Measurements from ENCODE around the gene HSF5.
"Not testable (repeated sequence)": the region's sequence is repeated elsewhere in the genome, so short reads cannot be mapped to it uniquely, and the experiment has no call there.

The HSF5 gene

GRCh38 chr17:58398574-58399266 lies 89.5 kb downstream of the HSF5 start:
- no peak for TF ChIP-seq GABPA (IDR thresholded peaks at IDR 0.05; ENCODE audit: low read depth)
- TF ChIP-seq POLR2AphosphoS5 (IDR thresholded peaks at IDR 0.05; ENCODE audit: low read depth) = no peak
- no peak for TF ChIP-seq REST (IDR thresholded peaks at IDR 0.05; ENCODE audit: insufficient replicate concordance, low read depth)
- TF ChIP-seq CTCF (IDR thresholded peaks at IDR 0.05; ENCODE audit: insufficient read depth, low read length) = no peak
- TF ChIP-seq SPI1 (IDR thresholded peaks at IDR 0.05; ENCODE audit: borderline replicate concordance, low read depth) = no peak
- H3K4me3 ChIP-seq (replicated peaks; ENCODE audit: insufficient read depth, low read length) = no peak overlapping the region
- no peak for DNase-seq (ENCODE audit: low read depth in 1 of 2, low spot score in 1 of 2)
- H3K27ac ChIP-seq (replicated peaks) = no peak overlapping the region
- peaks cover 16% of the 10 kb centered on the region for H3K27me3 ChIP-seq (ENCODE audit: insufficient read depth, poor library complexity, severe bottlenecking)

- peaks cover 13% of the 10 kb centered on the region for H3K27me3 ChIP-seq (ENCODE audit: insufficient read depth, poor library complexity, severe bottlenecking)
- not testable (repeated sequence) for DNase-seq (ENCODE audit: low read depth in 1 of 2, low spot score in 1 of 2); H3K27ac ChIP-seq (replicated peaks); H3K4me3 ChIP-seq (replicated peaks; ENCODE audit: insufficient read depth, low read length)
Observed at GRCh38 chr17:58397421-58397820, 90.8 kb downstream of the HSF5 start.

GRCh38 chr17:58396173-58396572 lies 92.0 kb downstream of the HSF5 start:
- TF ChIP-seq CTCF (IDR thresholded peaks at IDR 0.05; ENCODE audit: insufficient read depth, low read length) = no peak
- DNase-seq (ENCODE audit: low read depth in 1 of 2, low spot score in 1 of 2) = no peak
- H3K4me3 ChIP-seq (replicated peaks; ENCODE audit: insufficient read depth, low read length) = no peak overlapping the region
- no peak overlapping the region for H3K27ac ChIP-seq (replicated peaks)
- peaks cover 13% of the 10 kb centered on the region for H3K27me3 ChIP-seq (ENCODE audit: insufficient read depth, poor library complexity, severe bottlenecking)

GRCh38 chr17:58394534-58395223 lies 93.5 kb downstream of the HSF5 start:
- no peak overlapping the region for H3K27ac ChIP-seq (replicated peaks)
- TF ChIP-seq POLR2AphosphoS5 (IDR thresholded peaks at IDR 0.05; ENCODE audit: low read depth) (no peak), CTCF (IDR thresholded peaks at IDR 0.05; ENCODE audit: insufficient read depth, low read length) (no peak), SPI1 (IDR thresholded peaks at IDR 0.05; ENCODE audit: borderline replicate concordance, low read depth) (no peak), GABPA (IDR thresholded peaks at IDR 0.05; ENCODE audit: low read depth) (no peak), REST (IDR thresholded peaks at IDR 0.05; ENCODE audit: insufficient replicate concordance, low read depth) (no peak)
- no peak for DNase-seq (ENCODE audit: low read depth in 1 of 2, low spot score in 1 of 2)
- H3K27me3 ChIP-seq (ENCODE audit: insufficient read depth, poor library complexity, severe bottlenecking) = peaks cover 6% of the 10 kb centered on the region
- H3K4me3 ChIP-seq (replicated peaks; ENCODE audit: insufficient read depth, low read length) = no peak overlapping the region

Data from HL-60 (cell line).